Aorta (tissue), 5 donors: ENCODE results near the gene AQP11. TPM values are rescaled to one million over a fixed set of nuclear protein-coding genes. Genes with fewer than 3 reads are reported as not detected.

Source experiments
- ATAC-seq: fragments of 200-7000 bp; cut with Tn5 transposase; one replicate; pipeline ENCODE4 v1.9.1; 2022; ENCODE audit warnings: moderate library complexity; ENCODE audit not compliant: low FRiP score
- DNase-seq, 2 donors: peaks; one replicate each; pipeline ENCODE4 v3.0.0-alpha.2; 2020
- H3K27ac ChIP-seq, 2 donors: one replicate each; pipeline ENCODE4 v1.5.1; 2013; ENCODE audit warnings: low read length in 2 of 2, mild to moderate bottlenecking in 2 of 2, moderate library complexity in 2 of 2, control low read depth in 1 of 2, inconsistent platforms in 1 of 2, low read depth in 1 of 2
- H3K27me3 ChIP-seq, 2 donors: one replicate each; pipeline ENCODE4 v1.6.1; 2013; ENCODE audit warnings: control low read depth in 1 of 2, low read length in 1 of 2, mild to moderate bottlenecking in 1 of 2, moderate library complexity in 1 of 2; ENCODE audit not compliant: insufficient read depth in 2 of 2, control insufficient read depth in 1 of 2
- H3K36me3 ChIP-seq, 2 donors: one replicate each; pipeline ENCODE4 v1.6.1; 2013; ENCODE audit warnings: control low read depth in 1 of 2, low read length in 1 of 2, mild to moderate bottlenecking in 1 of 2; ENCODE audit not compliant: insufficient read depth in 2 of 2, control insufficient read depth in 1 of 2
- H3K4me1 ChIP-seq, 2 donors: one replicate each; pipeline ENCODE4 v1.6.1; 2013; ENCODE audit warnings: low read length in 2 of 2, control low read depth in 1 of 2, mild to moderate bottlenecking in 1 of 2, moderate library complexity in 1 of 2; ENCODE audit not compliant: insufficient read depth in 2 of 2, control insufficient read depth in 1 of 2
- H3K4me3 ChIP-seq, 2 donors: one replicate each; pipeline ENCODE4 v1.5.1; 2013; ENCODE audit warnings: low read length in 2 of 2, control low read depth in 1 of 2, mild to moderate bottlenecking in 1 of 2
- H3K9me3 ChIP-seq: one replicate; pipeline ENCODE4 v1.6.1; 2013; ENCODE audit warnings: mild to moderate bottlenecking, low read length; ENCODE audit not compliant: control insufficient read depth
- WGBS, 2 donors: extraction: QIAGEN DNeasy Blood & Tissue Kit; methylation state at CpG; one replicate each; pipeline ENCODE4 v1.1.7; 2013; 5-methylcytosine and 5-hydroxymethylcytosine counted together
- intact Hi-C, 2 donors: fragments of 100-400 bp; cut with DNase I; formaldehyde crosslinking; loops; one replicate each; pipeline versions ENCODE4 v1.14.2 to v1.15.0; 2022
- polyA plus RNA-seq, 2 donors: library from polyadenylated mRNA; stranded (reverse); fragments of 200-250 nt; gene quantifications; one replicate each; pipeline ENCODE4 v1.2.3, GENCODE V29; 2013
- total RNA-seq, 2 donors: library from RNA; stranded (reverse); fragmentation: NEBNext Ultra II Directional; extraction: Animal tissue kit (Norgen Biotek cat#: 25700); gene quantifications; one replicate each; pipeline ENCODE4 v1.2.1, GENCODE V29; 2021
- donor health status: healthy with polysubstance abuse.
- donor health status: Bipolar disorder and iron deficiency.
- donor health status: DM: no; HTN: no; CAD: no.
- donor health status: DM: no; HTN: no; CAD: no.
- donor health status: DM: yes; HTN: yes; CAD: no.

AQP11 gene
- total and polyA plus RNA-seq, 4 donors: 0.49 to 1.4 TPM; not detected in 2

GRCh38 chr11:77642228-77642627 is 52.5 kb downstream of the AQP11 start:
- Histone ChIP-seq H3K4me1 (no peaks in the 10 kb centered on the region), H3K36me3 (no peaks in the 10 kb centered on the region), H3K9me3 (no peaks in the 10 kb centered on the region), H3K27me3 (no peaks in the 10 kb centered on the region), H3K4me3 (no peak overlapping the region), H3K27ac (no peak overlapping the region)
- intact Hi-C loops: no loop called here
- WGBS, 2 donors: 73% methylated on average over 2 of the region's 2 CpGs
- DNase-seq (no peak), ATAC-seq (no peak)

DNA sequence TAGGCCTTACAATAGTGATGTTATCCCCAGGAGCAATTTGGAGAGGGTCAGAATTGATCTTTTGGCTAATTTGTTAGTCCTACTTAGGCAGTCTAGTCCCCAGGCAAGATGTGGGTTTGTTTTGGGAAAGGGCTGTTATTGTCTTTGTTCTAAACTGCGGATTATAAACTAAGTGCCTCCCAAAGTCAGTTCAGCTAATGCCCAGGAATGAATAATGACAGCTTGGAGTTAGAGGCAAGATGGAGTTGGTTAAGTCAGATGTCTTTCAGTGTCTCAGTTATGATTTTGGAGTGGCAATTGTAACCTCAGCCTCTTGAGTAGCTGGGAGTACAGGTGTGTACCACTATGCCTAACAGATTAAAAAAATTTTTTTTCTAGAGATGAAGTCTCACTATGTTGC is 55.1 kb downstream of the AQP11 start:
- ATAC-seq (no peak), DNase-seq (no peak)
- Histone ChIP-seq H3K9me3 (no peaks in the 10 kb centered on the region), H3K27me3 (no peaks in the 10 kb centered on the region), H3K36me3 (no peaks in the 10 kb centered on the region), H3K27ac (no peak overlapping the region), H3K4me1 (no peaks in the 10 kb centered on the region), H3K4me3 (no peak overlapping the region)
- 72 to 77% methylated on average over 1 of the region's 1 CpG for WGBS, 2 donors
- intact Hi-C loops: no loop called here

- Histone ChIP-seq H3K27me3 (no peaks in the 10 kb centered on the region), H3K27ac (no peak overlapping the region), H3K4me1 (no peaks in the 10 kb centered on the region), H3K9me3 (no peaks in the 10 kb centered on the region), H3K4me3 (no peak overlapping the region), H3K36me3 (no peaks in the 10 kb centered on the region)
- ATAC-seq (no peak), DNase-seq (no peak)
- 65 to 72% methylated on average over 3 of the region's 3 CpGs for WGBS, 2 donors
- intact Hi-C loops: no loop called here
Measured at GRCh38 chr11:77647654-77648305, 58.0 kb downstream of the AQP11 start.

- intact Hi-C loops: no loop called here
- 66 to 79% methylated on average over 3 of the region's 3 CpGs for WGBS, 2 donors
- DNase-seq: no peak
- Histone ChIP-seq H3K36me3 (no peaks in the 10 kb centered on the region), H3K4me1 (no peaks in the 10 kb centered on the region), H3K9me3 (no peaks in the 10 kb centered on the region), H3K27ac (no peak overlapping the region), H3K27me3 (no peaks in the 10 kb centered on the region), H3K4me3 (no peak overlapping the region)
- no peak for ATAC-seq
Measured at GRCh38 chr11:77650123-77650522, 60.4 kb downstream of the AQP11 start.

GRCh38 chr11:77654770-77655434 is 65.1 kb downstream of the AQP11 start:
- WGBS, 2 donors: 77 to 81% methylated on average over 4 of the region's 4 CpGs
- intact Hi-C loops: no loop called here
- ATAC-seq: no peak
- H3K4me1 ChIP-seq: no peaks in the 10 kb centered on the region
- DNase-seq: no peak
- H3K27ac ChIP-seq: no peak overlapping the region
- no peaks in the 10 kb centered on the region for H3K27me3 ChIP-seq
- H3K4me3 ChIP-seq: no peak overlapping the region
- H3K9me3 ChIP-seq: no peaks in the 10 kb centered on the region
- no peaks in the 10 kb centered on the region for H3K36me3 ChIP-seq

GRCh38 chr11:77656362-77656761 is 66.6 kb downstream of the AQP11 start:
- ATAC-seq: no peak
- Histone ChIP-seq H3K9me3 (no peaks in the 10 kb centered on the region), H3K4me3 (no peak overlapping the region), H3K36me3 (no peaks in the 10 kb centered on the region), H3K4me1 (no peaks in the 10 kb centered on the region), H3K27ac (no peak overlapping the region), H3K27me3 (no peaks in the 10 kb centered on the region)
- WGBS, 2 donors: 84 to 89% methylated on average over 7 of the region's 7 CpGs
- intact Hi-C loops: no loop called here
- DNase-seq: no peak

DNA sequence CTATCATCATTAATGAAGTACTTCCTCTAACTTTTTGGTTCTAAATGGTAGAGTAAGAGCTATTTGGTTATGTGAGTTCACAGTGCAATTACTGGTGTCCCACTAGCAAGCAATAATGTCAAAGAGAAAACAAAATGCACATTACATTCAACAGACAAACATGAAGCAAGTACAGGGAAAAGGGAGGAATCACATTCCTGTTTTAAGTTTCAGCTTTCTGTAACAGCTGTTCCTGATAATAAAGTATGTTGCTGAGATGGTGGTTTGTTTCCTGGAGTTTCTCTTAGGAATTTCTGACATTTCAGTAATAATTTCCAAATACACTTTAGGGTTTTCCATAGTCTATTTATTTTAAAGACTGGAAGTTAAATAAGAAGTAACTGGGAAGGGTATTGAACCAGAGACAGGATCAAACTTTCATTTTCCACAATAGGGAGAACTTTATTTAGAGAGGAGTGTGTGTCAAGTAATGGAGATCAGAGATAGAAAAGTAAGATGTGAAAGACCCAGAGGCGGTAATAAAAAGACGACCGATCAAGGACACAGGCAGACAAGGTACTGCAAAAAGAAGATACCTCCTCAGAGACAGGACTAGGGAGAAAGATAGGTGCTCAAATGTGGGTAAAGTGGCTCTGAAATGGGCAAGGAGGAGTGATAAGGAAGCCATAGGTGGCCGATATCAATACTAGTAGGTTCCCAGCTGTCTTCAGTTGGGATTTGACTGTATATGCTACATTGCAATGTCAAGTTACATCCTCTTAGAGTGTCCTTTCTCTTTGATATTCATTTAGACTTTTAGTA is 68.7 kb downstream of the AQP11 start:
- Histone ChIP-seq H3K27ac (no peak overlapping the region), H3K4me3 (no peak overlapping the region), H3K9me3 (no peaks in the 10 kb centered on the region), H3K4me1 (no peaks in the 10 kb centered on the region), H3K36me3 (no peaks in the 10 kb centered on the region), H3K27me3 (no peaks in the 10 kb centered on the region)
- 80 to 84% methylated on average over 4 of the region's 4 CpGs for WGBS, 2 donors
- no peak for ATAC-seq
- intact Hi-C loops: no loop called here
- DNase-seq: no peak
